Umbilical cord (tissue), 2 donors: Measurements from ENCODE around the gene KRTAP10-5. TPM values are rescaled to one million over a fixed set of nuclear protein-coding genes. Genes with fewer than 3 reads are reported as not detected.
"Not testable (repeated sequence)": the region's sequence is repeated elsewhere in the genome, so short reads cannot be mapped to it uniquely, and the experiment has no call there.

Experiments
- DNase-seq: peaks from one replicate; pipeline ENCODE4 v3.0.0-alpha.2; 2015; ENCODE audit warnings: low spot score
- total RNA-seq: library from RNA; depleted of rRNA; stranded (reverse); fragments of >200 nt; gene quantifications from one replicate; pipeline ENCODE4 v1.2.3, GENCODE V29; 2014; ENCODE audit warnings: low replicate concordance; ENCODE audit not compliant: insufficient read depth

KRTAP10-5 gene, protein sequence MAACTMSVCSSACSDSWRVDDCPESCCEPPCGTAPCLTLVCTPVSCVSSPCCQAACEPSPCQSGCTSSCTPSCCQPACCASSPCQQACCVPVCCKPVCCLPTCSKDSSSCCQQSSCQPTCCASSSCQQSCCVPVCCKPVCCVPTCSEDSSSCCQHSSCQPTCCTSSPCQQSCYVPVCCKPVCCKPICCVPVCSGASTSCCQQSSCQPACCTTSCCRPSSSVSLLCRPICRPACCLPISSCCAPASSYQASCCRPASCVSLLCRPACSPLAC
- total RNA-seq = not detected

- DNase-seq = not testable (repeated sequence)
These were observed at the start of gene KRTAP10-5 for GRCh38 chr21:44580231-44580821. KRTAP10-5 (minus strand) TSS chr21:44580604; CDS start chr21:44580578, 26 bp downstream.

DNA sequence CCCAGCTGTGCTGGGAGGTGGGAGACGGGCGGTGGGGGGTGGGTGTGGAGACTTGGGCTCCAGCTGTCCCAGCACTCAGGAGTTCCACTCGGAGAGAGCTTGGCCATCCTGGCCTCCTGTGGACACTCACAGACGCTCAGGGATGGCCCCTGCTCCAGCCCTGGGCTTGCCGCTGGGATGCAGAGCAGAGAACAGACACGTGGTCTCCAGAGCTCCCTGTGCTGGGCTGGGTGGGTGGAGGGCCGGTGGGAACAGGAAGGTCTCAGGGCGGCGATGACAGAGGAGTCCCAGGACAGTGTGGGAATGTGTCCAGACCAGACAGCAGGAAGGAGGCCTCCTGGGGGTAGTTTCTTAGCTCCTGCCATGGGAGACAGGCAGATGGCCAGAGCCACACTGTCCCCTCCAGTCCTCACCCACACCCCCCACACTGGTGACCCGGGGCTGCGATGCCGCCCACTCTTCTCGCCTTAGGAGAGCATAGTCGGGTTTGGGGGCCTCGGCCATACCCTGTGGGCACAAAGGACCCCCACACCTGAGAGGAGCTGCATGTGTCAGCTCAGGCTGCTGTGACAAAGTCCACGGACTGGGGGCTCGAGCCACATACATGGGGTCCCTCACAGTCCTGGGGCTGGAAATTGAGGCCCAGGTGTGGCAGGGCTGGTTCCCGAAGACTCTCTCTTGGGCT, 48.4 kb upstream of the KRTAP10-5 start:
- no peak for DNase-seq

DNA sequence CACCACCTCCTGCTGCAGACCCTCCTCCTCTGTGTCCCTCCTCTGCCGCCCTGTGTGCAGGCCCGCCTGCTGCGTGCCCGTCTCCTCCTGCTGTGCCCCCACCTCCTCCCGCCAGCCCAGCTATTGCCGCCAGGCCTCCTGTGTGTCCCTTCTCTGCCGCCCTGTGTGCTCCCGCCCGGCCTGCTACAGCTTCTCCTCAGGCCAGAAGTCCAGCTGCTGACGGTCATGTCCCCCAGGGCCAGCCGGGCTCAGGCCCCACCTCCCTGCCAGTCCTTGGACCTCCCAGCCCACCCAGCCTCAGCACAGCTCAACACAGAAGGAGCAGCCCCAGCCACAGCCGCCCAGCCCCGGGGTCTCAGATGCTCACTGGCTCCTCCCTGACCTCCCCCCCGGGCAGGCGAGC, 47.4 kb upstream of the KRTAP10-5 start:
- not testable (repeated sequence) for DNase-seq

GRCh38 chr21:44627181-44627822, 46.9 kb upstream of the KRTAP10-5 start:
- not testable (repeated sequence) for DNase-seq

DNA sequence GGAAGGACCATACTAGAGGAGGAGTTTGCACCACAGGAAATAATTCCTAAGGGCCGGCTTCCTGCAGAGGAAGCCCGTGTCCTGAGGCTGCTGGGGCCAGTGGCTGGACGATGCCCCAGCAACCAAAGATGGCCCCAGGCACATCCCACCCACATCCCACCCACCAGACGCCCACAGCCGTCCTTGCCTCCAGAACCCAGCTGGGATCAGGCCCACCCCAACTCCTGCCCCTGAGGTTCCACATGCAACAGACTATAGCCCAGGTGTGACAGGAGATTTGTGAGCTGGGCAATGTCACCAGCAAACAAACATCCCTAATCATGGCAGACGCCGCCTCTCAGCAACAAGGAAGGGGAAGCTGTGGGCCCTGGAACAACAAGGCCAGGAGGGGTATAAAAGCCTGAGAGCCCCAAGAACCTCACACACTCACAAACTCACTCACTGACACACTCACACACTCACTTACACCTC, 46.3 kb upstream of the KRTAP10-5 start, which contains the start of gene KRTAP10-9:
KRTAP10-9 (plus strand) TSS at position 421 of the 471 bp plus-strand sequence. CDS start 79 bp downstream, outside the sequence.
- DNase-seq = no peak

DNA sequence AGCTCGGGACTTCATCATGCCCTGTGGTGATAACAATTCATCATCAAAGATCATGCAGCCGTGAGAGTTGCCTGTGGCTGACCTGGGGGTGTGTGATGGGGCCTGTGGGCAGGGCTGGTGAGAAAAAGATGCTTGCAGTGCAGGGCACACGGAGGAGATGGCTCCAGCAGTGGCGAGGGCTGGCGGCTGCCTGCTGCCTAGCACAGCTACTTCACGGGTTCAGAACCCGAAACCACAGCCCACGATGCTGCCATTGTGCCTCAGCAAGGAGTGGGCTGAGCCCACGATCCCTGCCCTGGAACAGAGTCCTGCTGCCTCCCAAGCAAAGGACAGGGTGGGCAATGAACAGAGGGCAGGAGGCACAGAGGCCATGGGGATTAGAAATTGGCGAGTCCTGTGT, 45.9 kb upstream of the KRTAP10-5 start:
- no peak for DNase-seq

GRCh38 chr21:44625756-44626155, 45.4 kb upstream of the KRTAP10-5 start:
- no peak for DNase-seq

DNA sequence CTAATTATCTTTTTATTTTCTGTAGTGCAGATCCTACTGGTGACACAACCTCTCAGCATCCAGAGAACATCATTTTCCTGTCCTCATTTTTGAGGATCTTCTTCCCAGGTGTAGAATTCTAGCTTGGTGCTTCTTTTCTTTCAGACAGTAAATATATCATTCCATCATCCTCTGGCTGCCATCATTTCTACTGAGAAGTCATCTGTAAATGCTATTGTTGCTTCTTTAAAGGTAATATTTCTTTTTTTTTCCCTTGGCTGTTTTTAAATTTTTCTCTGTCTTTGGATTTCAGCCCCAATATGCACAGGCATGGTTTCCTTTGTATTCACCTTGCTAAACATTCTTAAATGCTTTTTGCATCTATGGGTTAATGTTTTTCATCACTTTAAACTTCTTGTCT, 43.2 kb upstream of the KRTAP10-5 start:
- no peak for DNase-seq

- no peak for DNase-seq
These were observed 39.5 kb upstream of the KRTAP10-5 start for GRCh38 chr21:44619886-44620285.

DNA sequence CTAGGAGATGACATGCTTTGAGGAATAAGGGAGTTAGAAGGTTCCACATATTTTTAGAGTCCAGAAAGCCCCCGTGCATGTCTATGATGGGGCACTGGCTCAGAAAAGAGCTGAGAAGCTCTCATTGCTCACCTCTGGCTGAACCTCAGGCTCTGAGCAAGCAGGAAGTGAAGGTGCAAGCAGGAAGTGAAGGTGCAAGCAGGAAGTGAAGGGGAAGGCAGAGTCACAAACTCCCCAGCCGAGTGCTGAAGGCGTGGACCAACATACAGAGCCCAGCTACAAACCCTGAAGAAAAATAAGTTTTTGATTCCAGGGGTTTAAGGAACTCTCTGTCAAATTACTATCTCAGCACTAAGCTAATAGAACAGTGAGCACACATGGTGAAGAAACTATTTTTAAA, 38.5 kb upstream of the KRTAP10-5 start:
- no peak for DNase-seq

GRCh38 chr21:44618504-44618903, 38.1 kb upstream of the KRTAP10-5 start:
- DNase-seq = no peak

DNA sequence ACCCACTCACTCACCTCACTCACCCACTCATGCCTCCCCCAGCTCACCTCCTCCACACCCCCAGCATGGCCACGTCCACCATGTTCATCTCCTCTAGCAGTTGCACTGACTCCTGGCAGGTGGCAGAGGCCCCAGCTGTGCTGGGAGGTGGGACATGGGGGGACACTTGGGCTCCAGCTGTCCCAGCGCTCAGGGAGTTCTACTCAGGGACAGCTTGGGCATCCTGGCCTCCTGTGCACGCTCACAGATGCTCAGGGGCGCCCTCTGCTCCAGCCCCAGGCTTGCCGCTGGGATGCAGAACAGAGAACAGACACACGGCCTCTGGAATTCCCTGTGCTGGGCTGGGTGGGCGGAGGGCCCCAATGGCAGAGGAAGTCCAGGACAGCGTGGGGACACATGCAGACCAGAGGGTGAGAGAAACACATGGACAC, 36.7 kb upstream of the KRTAP10-5 start:
- DNase-seq = no peak

GRCh38 chr21:44616591-44616926, 36.2 kb upstream of the KRTAP10-5 start:
- no peak for DNase-seq

DNA sequence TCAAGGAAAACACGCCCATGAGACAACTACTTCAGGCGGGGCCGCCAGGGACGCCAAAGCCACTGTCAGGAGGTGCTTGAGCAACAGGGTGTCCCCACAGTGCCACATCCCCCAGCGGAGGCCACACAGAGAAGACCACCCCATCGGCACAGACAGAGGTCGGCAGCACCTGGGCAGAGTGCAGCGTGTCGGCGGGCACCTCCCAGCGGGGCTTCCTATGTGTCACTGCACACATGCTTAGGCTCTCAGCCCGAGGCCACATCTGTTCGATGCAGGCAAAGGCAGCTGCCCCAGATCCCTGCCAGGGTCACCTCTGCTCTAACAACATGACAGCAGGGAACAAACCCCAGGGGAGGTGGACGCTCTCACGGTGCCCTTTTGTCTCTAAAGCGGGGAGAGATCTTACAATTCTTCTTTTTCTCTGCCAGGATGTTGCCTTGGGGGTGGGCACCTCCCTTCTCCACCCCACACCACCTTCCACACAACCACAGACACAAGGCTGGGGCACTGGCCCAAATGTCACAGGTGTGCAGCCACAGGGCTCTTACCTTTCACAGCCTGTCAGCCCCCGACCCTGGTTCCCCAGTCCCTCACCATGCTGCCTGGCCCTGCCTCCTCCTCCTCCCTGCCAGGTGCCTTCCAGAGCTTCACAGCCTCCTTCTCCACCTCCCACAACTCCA, 35.6 kb upstream of the KRTAP10-5 start:
- no peak for DNase-seq

GRCh38 chr21:44615466-44615865, 35.1 kb upstream of the KRTAP10-5 start:
- no peak for DNase-seq

- DNase-seq = no peak
These were observed 34.6 kb upstream of the KRTAP10-5 start for GRCh38 chr21:44614961-44615391.

DNA sequence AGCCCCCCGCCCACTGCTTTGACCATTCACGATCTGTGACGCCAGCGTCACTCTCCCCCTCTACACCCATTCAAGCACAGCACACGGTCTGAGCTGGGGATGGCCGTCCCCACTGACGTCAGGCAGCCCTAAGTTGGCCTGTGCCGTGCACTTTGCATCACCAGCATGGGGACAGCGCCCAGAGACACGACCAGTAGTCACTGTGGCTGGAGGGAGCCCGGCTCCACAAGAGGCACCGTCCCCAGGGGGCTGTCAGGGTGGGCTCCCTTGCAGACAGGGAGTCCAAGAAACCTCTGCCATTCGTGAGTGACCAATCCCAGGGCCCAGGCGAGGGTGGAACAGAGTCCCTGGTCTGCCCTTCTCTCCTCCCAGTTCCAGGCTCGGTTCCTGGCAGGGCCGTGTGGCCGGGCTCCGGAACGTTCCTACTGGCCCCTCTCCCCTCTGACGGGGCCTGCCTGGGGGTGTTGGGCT, 33.8 kb upstream of the KRTAP10-5 start:
- no peak for DNase-seq

GRCh38 chr21:44613386-44614155, 33.2 kb upstream of the KRTAP10-5 start:
- no peak for DNase-seq

DNA sequence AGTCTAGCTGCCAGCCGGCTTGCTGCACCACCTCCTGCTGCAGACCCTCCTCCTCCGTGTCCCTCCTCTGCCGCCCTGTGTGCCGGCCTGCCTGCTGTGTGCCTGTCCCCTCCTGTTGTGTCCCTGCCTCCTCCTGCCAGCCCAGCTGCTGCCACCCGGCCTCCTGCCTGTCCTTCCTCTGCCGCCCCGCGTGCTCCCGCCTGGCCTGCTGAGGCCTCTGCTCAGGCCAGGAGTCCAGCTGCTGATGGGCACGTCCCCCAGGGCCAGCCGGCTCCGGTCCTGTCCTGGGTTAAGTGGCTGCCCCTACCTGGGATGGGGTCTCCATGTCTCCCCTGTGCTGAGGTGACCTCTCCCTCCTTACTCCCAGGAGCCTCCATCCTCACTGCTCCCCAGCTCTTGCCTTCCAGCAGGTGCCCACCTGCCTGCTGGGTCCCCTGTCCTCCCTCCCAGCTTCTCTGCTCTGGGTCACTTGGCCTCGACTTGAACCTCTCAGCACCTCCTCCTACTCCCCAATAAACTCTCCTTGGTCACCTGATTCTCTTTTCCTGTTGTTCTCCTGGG, 32.3 kb upstream of the KRTAP10-5 start:
- DNase-seq = no peak

- DNase-seq = no peak
These were observed 31.7 kb upstream of the KRTAP10-5 start, which contains the start of gene KRTAP10-8 for GRCh38 chr21:44612029-44612486. KRTAP10-8 (plus strand) TSS chr21:44612079; CDS start chr21:44612101, 22 bp downstream.
